HUES64 (cell line): ENCODE measurements around the gene SPRED1.
"Not testable (repeated sequence)": the region's sequence is repeated elsewhere in the genome, so short reads cannot be mapped to it uniquely, and the experiment has no call there.

Experiments used
- H3K27ac ChIP-seq: 2 replicates; pipeline ENCODE4 v1.7.0; 2013; ENCODE audit warnings: low read depth, low read length, inconsistent platforms
- H3K27me3 ChIP-seq: 2 replicates; pipeline ENCODE4 v1.6.1; 2013; ENCODE audit warnings: mild to moderate bottlenecking, low read length; ENCODE audit not compliant: insufficient read depth
- H3K36me3 ChIP-seq: 2 replicates; pipeline ENCODE4 v1.6.1; 2013; ENCODE audit warnings: mild to moderate bottlenecking, low read length; ENCODE audit not compliant: insufficient read depth
- H3K4me1 ChIP-seq: 2 replicates; pipeline ENCODE4 v1.6.1; 2013; ENCODE audit warnings: mild to moderate bottlenecking, low read length, moderate library complexity; ENCODE audit not compliant: insufficient read depth
- H3K4me3 ChIP-seq: 2 replicates; pipeline ENCODE4 v1.5.1; 2013; ENCODE audit warnings: mild to moderate bottlenecking, low read length, moderate library complexity
- H3K9ac ChIP-seq: 2 replicates; pipeline ENCODE4 v1.6.1; 2013; ENCODE audit warnings: mild to moderate bottlenecking, low read depth, low read length
- H3K9me3 ChIP-seq: 2 replicates; pipeline ENCODE4 v1.6.1; 2013; ENCODE audit warnings: low read depth, low read length; ENCODE audit not compliant: insufficient read depth
- WGBS: fragments of 150-250, 120-280 bp; methylation state at CpG from one replicate; pipeline ENCODE4 v1.1.7; 2013; ENCODE audit warnings: missing lambda C conversion rate; 5-methylcytosine and 5-hydroxymethylcytosine counted together

Gene SPRED1

GRCh38 chr15:38217191-38217595, 35.4 kb upstream of the SPRED1 start:
- no peak overlapping the region for H3K9ac ChIP-seq
- no peaks in the 10 kb centered on the region for H3K27me3 ChIP-seq
- H3K27ac ChIP-seq, result no peak overlapping the region
- WGBS, result 95% methylated on average over 3 of the region's 3 CpGs
- no peaks in the 10 kb centered on the region for H3K9me3 ChIP-seq
- no peak overlapping the region for H3K4me3 ChIP-seq
- H3K4me1 ChIP-seq, result no peaks in the 10 kb centered on the region; the same call in 1 of the 2 replicates
- H3K36me3 ChIP-seq, result no peaks in the 10 kb centered on the region

- H3K9me3 ChIP-seq, result no peaks in the 10 kb centered on the region
- no peaks in the 10 kb centered on the region; the same call in 1 of the 2 replicates for H3K4me1 ChIP-seq
- H3K27ac ChIP-seq, result no peak overlapping the region
- H3K4me3 ChIP-seq, result no peak overlapping the region
- no peaks in the 10 kb centered on the region for H3K27me3 ChIP-seq
- no peak overlapping the region for H3K9ac ChIP-seq
- no peaks in the 10 kb centered on the region for H3K36me3 ChIP-seq
- WGBS, result 87% methylated on average over 3 of the region's 3 CpGs
Measured at GRCh38 chr15:38217788-38218609, 34.6 kb upstream of the SPRED1 start.

GRCh38 chr15:38220606-38221273, 31.9 kb upstream of the SPRED1 start:
- Histone ChIP-seq H3K27me3 (no peaks in the 10 kb centered on the region), H3K36me3 (no peaks in the 10 kb centered on the region), H3K27ac (no peak overlapping the region), H3K4me3 (no peak overlapping the region), H3K9ac (no peak overlapping the region), H3K4me1 (no peaks in the 10 kb centered on the region; the same call in 1 of the 2 replicates), H3K9me3 (no peaks in the 10 kb centered on the region)
- 76% methylated on average over 3 of the region's 3 CpGs for WGBS

- no peaks in the 10 kb centered on the region for H3K9me3 ChIP-seq
- H3K36me3 ChIP-seq, result no peaks in the 10 kb centered on the region
- H3K4me3 ChIP-seq, result no peak overlapping the region
- no peak overlapping the region for H3K9ac ChIP-seq
- H3K27me3 ChIP-seq, result no peaks in the 10 kb centered on the region
- H3K27ac ChIP-seq, result no peak overlapping the region
- no peaks in the 10 kb centered on the region; the same call in 1 of the 2 replicates for H3K4me1 ChIP-seq
- 100% methylated on average over 1 of the region's 2 CpGs for WGBS
Measured at GRCh38 chr15:38224486-38224885, 28.1 kb upstream of the SPRED1 start.

GRCh38 chr15:38225381-38225780, 27.3 kb upstream of the SPRED1 start:
- Histone ChIP-seq H3K9me3 (no peaks in the 10 kb centered on the region), H3K4me1 (no peaks in the 10 kb centered on the region; the same call in 1 of the 2 replicates), H3K4me3 (no peak overlapping the region), H3K36me3 (no peaks in the 10 kb centered on the region), H3K9ac (no peak overlapping the region), H3K27me3 (no peaks in the 10 kb centered on the region), H3K27ac (no peak overlapping the region)
- WGBS, result 96% methylated on average over 1 of the region's 1 CpG

GRCh38 chr15:38226608-38227266, 25.9 kb upstream of the SPRED1 start:
- Histone ChIP-seq H3K9me3 (no peaks in the 10 kb centered on the region), H3K27ac (no peak overlapping the region), H3K36me3 (no peaks in the 10 kb centered on the region), H3K4me3 (no peak overlapping the region), H3K4me1 (no peaks in the 10 kb centered on the region), H3K9ac (no peak overlapping the region), H3K27me3 (no peaks in the 10 kb centered on the region)
- 87% methylated on average over 4 of the region's 4 CpGs for WGBS

GRCh38 chr15:38227941-38228340, 24.7 kb upstream of the SPRED1 start:
- H3K36me3 ChIP-seq, result no peaks in the 10 kb centered on the region
- H3K27ac ChIP-seq, result no peak overlapping the region
- H3K4me1 ChIP-seq, result no peaks in the 10 kb centered on the region
- H3K27me3 ChIP-seq, result no peaks in the 10 kb centered on the region
- H3K9ac ChIP-seq, result no peak overlapping the region
- no peak overlapping the region for H3K4me3 ChIP-seq
- H3K9me3 ChIP-seq, result no peaks in the 10 kb centered on the region

- H3K4me3 ChIP-seq, result no peak overlapping the region
- H3K36me3 ChIP-seq, result no peaks in the 10 kb centered on the region
- no peaks in the 10 kb centered on the region for H3K4me1 ChIP-seq
- WGBS, result 92% methylated on average over 1 of the region's 1 CpG
- no peak overlapping the region for H3K9ac ChIP-seq
- H3K27ac ChIP-seq, result no peak overlapping the region
- H3K27me3 ChIP-seq, result no peaks in the 10 kb centered on the region
- no peaks in the 10 kb centered on the region for H3K9me3 ChIP-seq
Measured at GRCh38 chr15:38228618-38229017, 24.0 kb upstream of the SPRED1 start.

- Histone ChIP-seq H3K27me3 (no peaks in the 10 kb centered on the region), H3K9me3 (no peaks in the 10 kb centered on the region), H3K4me3 (no peak overlapping the region), H3K36me3 (no peaks in the 10 kb centered on the region), H3K9ac (no peak overlapping the region), H3K4me1 (no peaks in the 10 kb centered on the region), H3K27ac (no peak overlapping the region)
- WGBS, result 90% methylated on average over 2 of the region's 3 CpGs
Measured at GRCh38 chr15:38229705-38230310, 22.8 kb upstream of the SPRED1 start.

GRCh38 chr15:38231436-38231835, 21.2 kb upstream of the SPRED1 start:
- no peaks in the 10 kb centered on the region for H3K36me3 ChIP-seq
- WGBS, result 96% methylated on average over 5 of the region's 5 CpGs
- no peak overlapping the region for H3K4me3 ChIP-seq
- no peaks in the 10 kb centered on the region for H3K27me3 ChIP-seq
- no peaks in the 10 kb centered on the region for H3K4me1 ChIP-seq
- no peaks in the 10 kb centered on the region for H3K9me3 ChIP-seq
- H3K27ac ChIP-seq, result no peak overlapping the region
- H3K9ac ChIP-seq, result no peak overlapping the region

GRCh38 chr15:38237021-38237420, 15.6 kb upstream of the SPRED1 start:
- H3K27me3 ChIP-seq, H3K4me3 ChIP-seq, H3K36me3 ChIP-seq, H3K9ac ChIP-seq, H3K27ac ChIP-seq, H3K4me1 ChIP-seq, H3K9me3 ChIP-seq: not testable (repeated sequence)
- WGBS, result 96% methylated on average over 9 of the region's 9 CpGs
